HepG2 (cell line): ENCODE results near the gene BAHCC1. TPM values are rescaled to one million over a fixed set of nuclear protein-coding genes. Genes with fewer than 3 reads are reported as not detected.
A peak's percentile ranks its signal among the peaks of the same experiment; 100 is the strongest.

Source experiments
- BRD4 ChIP-seq: sonication (generic); formaldehyde crosslinking; IDR thresholded peaks from 2 replicates; pipeline ENCODE4 v1.4.0; 2020; ENCODE audit warnings: missing genetic modification reagents
- CBFB ChIP-seq: sonication (generic); formaldehyde crosslinking; IDR thresholded peaks from 2 replicates; pipeline ENCODE4 v1.4.0; 2020; ENCODE audit warnings: missing genetic modification reagents
- CCDC6 ChIP-seq: sonication (generic); formaldehyde crosslinking; IDR thresholded peaks from 2 replicates; pipeline ENCODE4 v1.8.1; 2022; ENCODE audit warnings: mild to moderate bottlenecking, missing genetic modification reagents, moderate library complexity
- DR1 ChIP-seq: sonication (generic); formaldehyde crosslinking; IDR thresholded peaks from 2 replicates; pipeline ENCODE4 v1.8.0; 2021; ENCODE audit warnings: mild to moderate bottlenecking, missing genetic modification reagents, inconsistent platforms
- JARID2 ChIP-seq: sonication (generic); formaldehyde crosslinking; IDR thresholded peaks from 2 replicates; pipeline ENCODE4 v1.8.1; 2023; ENCODE audit warnings: missing genetic modification reagents, inconsistent platforms; ENCODE audit not compliant: insufficient replicate concordance
- KLF6 ChIP-seq: IDR thresholded peaks from 2 replicates; pipeline ENCODE4 v1.8.0; 2016; ENCODE audit warnings: missing biosample characterization, missing genetic modification reagents
- MTA1 ChIP-seq: sonication (generic); formaldehyde crosslinking; IDR thresholded peaks from 2 replicates; pipeline ENCODE4 v1.4.0; 2020; ENCODE audit warnings: missing genetic modification reagents, mild to moderate bottlenecking, borderline replicate concordance
- PHF5A ChIP-seq: IDR thresholded peaks from one replicate; pipeline ENCODE4 v1.6.1; 2018; ENCODE audit warnings: low read depth, missing genetic modification reagents; ENCODE audit not compliant: unreplicated experiment
- PHF8 ChIP-seq: sonication (generic); formaldehyde crosslinking; IDR thresholded peaks from 2 replicates; pipeline ENCODE4 v1.5.0; 2020; ENCODE audit warnings: missing genetic modification reagents
- SNRNP70 ChIP-seq: fragments of 200-400 bp; formaldehyde crosslinking; IDR thresholded peaks from 2 replicates; pipeline ENCODE4 v1.6.1; 2017; ENCODE audit warnings: mild to moderate bottlenecking, low read depth, low read length, moderate library complexity
- ZNF468 ChIP-seq: sonication (generic); formaldehyde crosslinking; IDR thresholded peaks from 2 replicates; pipeline ENCODE4 v1.8.0; 2022; ENCODE audit warnings: mild to moderate bottlenecking, moderate library complexity, missing genetic modification reagents
- ZNF709 ChIP-seq: sonication (generic); formaldehyde crosslinking; IDR thresholded peaks from 2 replicates; pipeline ENCODE4 v1.5.0; 2020; ENCODE audit warnings: mild to moderate bottlenecking, missing genetic modification reagents
- ZNF879 ChIP-seq: sonication (generic); formaldehyde crosslinking; IDR thresholded peaks from 2 replicates; pipeline ENCODE4 v1.8.1; 2023; ENCODE audit warnings: missing genetic modification reagents
- polyA plus RNA-seq, 8 experiments: library from polyadenylated mRNA; depleted of rRNA in 3 of 8; stranded (reverse) in 7 of 8; unstranded in 1 of 8; fragments of >200 nt; fragmentation: Illumina TruSeq in 4 of 8; extraction: Trizol in 4 of 8; gene quantifications; 2 replicates each; pipeline versions ENCODE4 v1.2.1 to v1.2.3, GENCODE V29; 2011 to 2016; ENCODE audit warnings: low read depth in 4 of 8, missing spikeins in 1 of 8, mixed read lengths in 1 of 8; ENCODE audit not compliant: insufficient read depth in 1 of 8
- total RNA-seq, 5 experiments: library from RNA; depleted of rRNA; stranded (reverse); fragments of >200 nt; fragmentation: Illumina TruSeq; extraction: Trizol; gene quantifications; 2 replicates each; pipeline ENCODE4 v1.2.3, GENCODE V29; 2016; ENCODE audit warnings: low read depth in 1 of 5
- TF ChIP-seq, protein P1 (sequence below): IDR thresholded peaks from 2 replicates; pipeline ENCODE4 v1.4.0; 2020; ENCODE audit warnings: mild to moderate bottlenecking, missing genetic modification reagents
- TF ChIP-seq, protein P2 (sequence below): sonication (generic); formaldehyde crosslinking; IDR thresholded peaks from 2 replicates; pipeline ENCODE4 v1.8.1; 2023; ENCODE audit warnings: mild to moderate bottlenecking, missing genetic modification reagents
- TF ChIP-seq, protein P3 (sequence below): sonication (generic); formaldehyde crosslinking; IDR thresholded peaks from 2 replicates; pipeline ENCODE4 v1.8.0; 2022; ENCODE audit warnings: missing genetic modification reagents, mild to moderate bottlenecking, inconsistent platforms, borderline replicate concordance
- TF ChIP-seq, protein P4 (sequence below): sonication (generic); formaldehyde crosslinking; IDR thresholded peaks from 2 replicates; pipeline ENCODE4 v1.4.0; 2020; ENCODE audit warnings: missing genetic modification reagents, mild to moderate bottlenecking, borderline replicate concordance
- TF ChIP-seq, protein P5 (sequence below): sonication (generic); formaldehyde crosslinking; IDR thresholded peaks from 2 replicates; pipeline ENCODE4 v1.4.0; 2020; ENCODE audit warnings: missing genetic modification reagents
- TF ChIP-seq, protein P6 (sequence below): sonication (generic); formaldehyde crosslinking; IDR thresholded peaks from 2 replicates; pipeline ENCODE4 v1.5.1; 2020; ENCODE audit warnings: missing genetic modification reagents, mild to moderate bottlenecking, borderline replicate concordance

Gene BAHCC1
- total and polyA plus RNA-seq, 2 of the 13 experiments (the other 11 are each of a cell fraction or from before 2014, with no cell fraction given), result 1.4 to 1.7 TPM

DNA sequence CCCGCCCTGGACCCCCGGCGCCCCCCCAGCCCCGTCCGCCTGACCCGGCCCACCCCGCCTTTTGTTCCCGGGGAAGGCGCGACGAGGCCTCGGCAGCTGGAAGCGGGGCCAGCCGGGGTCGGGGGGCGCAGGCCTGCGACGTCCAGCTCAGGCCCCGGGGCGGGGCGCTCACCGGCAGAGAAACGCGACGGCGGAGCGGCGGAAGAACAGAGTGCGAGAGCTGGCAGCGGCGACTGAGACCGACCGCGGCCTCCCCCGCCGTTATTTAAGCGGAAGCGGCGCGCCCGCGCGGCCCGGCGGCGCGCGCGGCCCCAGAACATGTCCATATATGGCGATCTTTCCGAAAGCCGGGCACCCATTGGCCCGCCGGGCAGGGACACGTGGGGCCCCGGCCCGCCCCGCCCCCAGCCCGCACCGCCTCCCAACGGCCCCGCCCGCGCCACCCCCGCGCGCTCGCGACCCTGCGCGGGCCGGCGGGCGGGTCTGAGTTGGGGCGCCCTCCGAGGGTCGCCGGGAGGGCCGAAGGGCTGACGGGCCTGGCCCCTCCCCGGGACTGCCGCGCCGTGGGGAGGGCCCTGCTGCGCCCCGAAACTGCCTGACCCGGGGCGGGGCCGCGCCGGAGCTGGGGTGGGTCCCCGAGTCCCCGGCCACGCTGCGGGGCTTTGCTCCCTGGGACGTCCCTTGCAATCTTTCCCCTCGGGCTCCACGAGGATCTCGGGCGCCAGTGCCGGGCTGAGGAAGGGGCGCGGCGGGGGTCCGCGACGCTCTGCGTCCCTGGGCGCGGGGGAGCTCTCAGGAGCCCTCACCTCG, 117.5 kb downstream of the BAHCC1 start, which contains the start of gene ACTG1 (continued):
- TF ChIP-seq, protein P1, sequence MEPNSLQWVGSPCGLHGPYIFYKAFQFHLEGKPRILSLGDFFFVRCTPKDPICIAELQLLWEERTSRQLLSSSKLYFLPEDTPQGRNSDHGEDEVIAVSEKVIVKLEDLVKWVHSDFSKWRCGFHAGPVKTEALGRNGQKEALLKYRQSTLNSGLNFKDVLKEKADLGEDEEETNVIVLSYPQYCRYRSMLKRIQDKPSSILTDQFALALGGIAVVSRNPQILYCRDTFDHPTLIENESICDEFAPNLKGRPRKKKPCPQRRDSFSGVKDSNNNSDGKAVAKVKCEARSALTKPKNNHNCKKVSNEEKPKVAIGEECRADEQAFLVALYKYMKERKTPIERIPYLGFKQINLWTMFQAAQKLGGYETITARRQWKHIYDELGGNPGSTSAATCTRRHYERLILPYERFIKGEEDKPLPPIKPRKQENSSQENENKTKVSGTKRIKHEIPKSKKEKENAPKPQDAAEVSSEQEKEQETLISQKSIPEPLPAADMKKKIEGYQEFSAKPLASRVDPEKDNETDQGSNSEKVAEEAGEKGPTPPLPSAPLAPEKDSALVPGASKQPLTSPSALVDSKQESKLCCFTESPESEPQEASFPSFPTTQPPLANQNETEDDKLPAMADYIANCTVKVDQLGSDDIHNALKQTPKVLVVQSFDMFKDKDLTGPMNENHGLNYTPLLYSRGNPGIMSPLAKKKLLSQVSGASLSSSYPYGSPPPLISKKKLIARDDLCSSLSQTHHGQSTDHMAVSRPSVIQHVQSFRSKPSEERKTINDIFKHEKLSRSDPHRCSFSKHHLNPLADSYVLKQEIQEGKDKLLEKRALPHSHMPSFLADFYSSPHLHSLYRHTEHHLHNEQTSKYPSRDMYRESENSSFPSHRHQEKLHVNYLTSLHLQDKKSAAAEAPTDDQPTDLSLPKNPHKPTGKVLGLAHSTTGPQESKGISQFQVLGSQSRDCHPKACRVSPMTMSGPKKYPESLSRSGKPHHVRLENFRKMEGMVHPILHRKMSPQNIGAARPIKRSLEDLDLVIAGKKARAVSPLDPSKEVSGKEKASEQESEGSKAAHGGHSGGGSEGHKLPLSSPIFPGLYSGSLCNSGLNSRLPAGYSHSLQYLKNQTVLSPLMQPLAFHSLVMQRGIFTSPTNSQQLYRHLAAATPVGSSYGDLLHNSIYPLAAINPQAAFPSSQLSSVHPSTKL, result peak; percentile 33
- TF ChIP-seq, protein P2, sequence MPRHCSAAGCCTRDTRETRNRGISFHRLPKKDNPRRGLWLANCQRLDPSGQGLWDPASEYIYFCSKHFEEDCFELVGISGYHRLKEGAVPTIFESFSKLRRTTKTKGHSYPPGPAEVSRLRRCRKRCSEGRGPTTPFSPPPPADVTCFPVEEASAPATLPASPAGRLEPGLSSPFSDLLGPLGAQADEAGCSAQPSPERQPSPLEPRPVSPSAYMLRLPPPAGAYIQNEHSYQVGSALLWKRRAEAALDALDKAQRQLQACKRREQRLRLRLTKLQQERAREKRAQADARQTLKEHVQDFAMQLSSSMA (CRISPR knock-in tag), result peak; percentile 7; the same call in 1 of the 2 replicates
- 0 out of 2 replicates have a peak, but pooled peaks have one; percentile 74 for TF ChIP-seq CBFB (CRISPR knock-in tag)
- TF ChIP-seq DR1, result peak; percentile 91
- TF ChIP-seq BRD4, result no peak
- no peak for TF ChIP-seq PHF5A (CRISPR knock-in tag)
- no peak for TF ChIP-seq SNRNP70
- TF ChIP-seq, protein P3, sequence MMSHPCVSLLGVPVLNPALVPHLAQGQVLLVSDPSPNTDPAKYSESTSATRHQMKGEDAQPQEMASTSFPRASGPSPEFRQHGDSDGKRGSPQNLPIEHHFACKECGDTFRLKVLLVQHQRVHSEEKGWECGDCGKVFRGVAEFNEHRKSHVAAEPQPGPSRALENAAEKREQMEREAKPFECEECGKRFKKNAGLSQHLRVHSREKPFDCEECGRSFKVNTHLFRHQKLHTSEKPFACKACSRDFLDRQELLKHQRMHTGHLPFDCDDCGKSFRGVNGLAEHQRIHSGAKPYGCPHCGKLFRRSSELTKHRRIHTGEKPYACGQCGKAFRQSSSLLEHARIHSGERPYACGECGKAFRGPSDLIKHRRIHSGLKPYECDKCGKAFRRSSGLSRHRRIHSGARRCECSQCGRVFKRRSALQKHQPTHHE (CRISPR knock-in tag), result no peak
- TF ChIP-seq KLF6, result peak; percentile 84; the same call in 1 of the 2 replicates
- TF ChIP-seq, protein P4, sequence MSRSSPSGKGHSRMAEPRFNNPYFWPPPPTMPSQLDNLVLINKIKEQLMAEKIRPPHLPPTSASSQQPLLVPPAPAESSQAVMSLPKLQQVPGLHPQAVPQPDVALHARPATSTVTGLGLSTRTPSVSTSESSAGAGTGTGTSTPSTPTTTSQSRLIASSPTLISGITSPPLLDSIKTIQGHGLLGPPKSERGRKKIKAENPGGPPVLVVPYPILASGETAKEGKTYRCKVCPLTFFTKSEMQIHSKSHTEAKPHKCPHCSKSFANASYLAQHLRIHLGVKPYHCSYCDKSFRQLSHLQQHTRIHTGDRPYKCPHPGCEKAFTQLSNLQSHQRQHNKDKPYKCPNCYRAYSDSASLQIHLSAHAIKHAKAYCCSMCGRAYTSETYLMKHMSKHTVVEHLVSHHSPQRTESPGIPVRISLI, result peak; percentile 14; the same call in 1 of the 2 replicates
- TF ChIP-seq, protein P5, sequence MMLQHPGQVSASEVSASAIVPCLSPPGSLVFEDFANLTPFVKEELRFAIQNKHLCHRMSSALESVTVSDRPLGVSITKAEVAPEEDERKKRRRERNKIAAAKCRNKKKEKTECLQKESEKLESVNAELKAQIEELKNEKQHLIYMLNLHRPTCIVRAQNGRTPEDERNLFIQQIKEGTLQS (CRISPR knock-in tag), result no peak; the same call in 1 of the 2 replicates
- TF ChIP-seq ZNF709, result peak; percentile 86; the same call in 1 of the 2 replicates
- TF ChIP-seq JARID2 (CRISPR knock-in tag), result no peak
- TF ChIP-seq, protein P6, sequence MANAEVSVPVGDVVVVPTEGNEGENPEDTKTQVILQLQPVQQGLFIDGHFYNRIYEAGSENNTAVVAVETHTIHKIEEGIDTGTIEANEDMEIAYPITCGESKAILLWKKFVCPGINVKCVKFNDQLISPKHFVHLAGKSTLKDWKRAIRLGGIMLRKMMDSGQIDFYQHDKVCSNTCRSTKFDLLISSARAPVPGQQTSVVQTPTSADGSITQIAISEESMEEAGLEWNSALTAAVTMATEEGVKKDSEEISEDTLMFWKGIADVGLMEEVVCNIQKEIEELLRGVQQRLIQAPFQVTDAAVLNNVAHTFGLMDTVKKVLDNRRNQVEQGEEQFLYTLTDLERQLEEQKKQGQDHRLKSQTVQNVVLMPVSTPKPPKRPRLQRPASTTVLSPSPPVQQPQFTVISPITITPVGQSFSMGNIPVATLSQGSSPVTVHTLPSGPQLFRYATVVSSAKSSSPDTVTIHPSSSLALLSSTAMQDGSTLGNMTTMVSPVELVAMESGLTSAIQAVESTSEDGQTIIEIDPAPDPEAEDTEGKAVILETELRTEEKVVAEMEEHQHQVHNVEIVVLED (CRISPR knock-in tag), result no peak; the same call in 1 of the 2 replicates
- no peak for TF ChIP-seq ZNF879 (CRISPR knock-in tag)
- TF ChIP-seq ZNF468 (CRISPR knock-in tag), result 0 out of 2 replicates have a peak, but pooled peaks have one; percentile 18
- TF ChIP-seq CCDC6 (CRISPR knock-in tag), result 0 out of 2 replicates have a peak, but pooled peaks have one; percentile 25
- peak; percentile 68; the same call in 1 of the 2 replicates for TF ChIP-seq MTA1 (CRISPR knock-in tag)
- peak; percentile 62 for TF ChIP-seq PHF8 (CRISPR knock-in tag)
